ENCODE measurements around the gene CAPN9. TPM values are rescaled to one million over a fixed set of nuclear protein-coding genes. Genes with fewer than 3 reads are reported as not detected.
"Not testable (repeated sequence)": the region's sequence is repeated elsewhere in the genome, so short reads cannot be mapped to it uniquely, and the experiment has no call there.

Gene CAPN9
- total and polyA plus RNA-seq, 8 donors, result 0.84 to 5.0 (median 1.7) TPM

DNA sequence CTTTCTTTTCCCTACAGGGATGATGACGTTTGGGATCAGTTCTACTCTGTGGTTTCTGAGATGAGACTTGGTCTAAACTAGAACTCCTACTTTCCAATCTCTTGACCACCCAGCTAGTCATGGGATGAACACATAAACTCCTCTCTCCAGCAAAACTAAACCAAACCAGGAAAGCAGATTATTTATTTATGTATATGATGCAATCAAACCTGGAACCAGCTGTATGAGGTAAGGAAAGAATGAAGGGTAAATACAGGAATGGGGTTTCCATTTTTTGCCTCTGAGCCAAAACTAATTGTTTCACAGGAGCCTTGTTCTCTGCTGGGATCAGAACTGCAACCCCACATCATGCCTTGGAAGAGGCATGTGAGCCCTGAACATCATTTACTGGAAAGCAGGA, 29.9 kb upstream of the CAPN9 start:
- TF ChIP-seq, protein P1, sequence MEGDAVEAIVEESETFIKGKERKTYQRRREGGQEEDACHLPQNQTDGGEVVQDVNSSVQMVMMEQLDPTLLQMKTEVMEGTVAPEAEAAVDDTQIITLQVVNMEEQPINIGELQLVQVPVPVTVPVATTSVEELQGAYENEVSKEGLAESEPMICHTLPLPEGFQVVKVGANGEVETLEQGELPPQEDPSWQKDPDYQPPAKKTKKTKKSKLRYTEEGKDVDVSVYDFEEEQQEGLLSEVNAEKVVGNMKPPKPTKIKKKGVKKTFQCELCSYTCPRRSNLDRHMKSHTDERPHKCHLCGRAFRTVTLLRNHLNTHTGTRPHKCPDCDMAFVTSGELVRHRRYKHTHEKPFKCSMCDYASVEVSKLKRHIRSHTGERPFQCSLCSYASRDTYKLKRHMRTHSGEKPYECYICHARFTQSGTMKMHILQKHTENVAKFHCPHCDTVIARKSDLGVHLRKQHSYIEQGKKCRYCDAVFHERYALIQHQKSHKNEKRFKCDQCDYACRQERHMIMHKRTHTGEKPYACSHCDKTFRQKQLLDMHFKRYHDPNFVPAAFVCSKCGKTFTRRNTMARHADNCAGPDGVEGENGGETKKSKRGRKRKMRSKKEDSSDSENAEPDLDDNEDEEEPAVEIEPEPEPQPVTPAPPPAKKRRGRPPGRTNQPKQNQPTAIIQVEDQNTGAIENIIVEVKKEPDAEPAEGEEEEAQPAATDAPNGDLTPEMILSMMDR (IDR thresholded peaks at IDR 0.05), result no peak
- H3K9me3 ChIP-seq, result peaks cover 0 to 8% of the 10 kb centered on the region in 2 donors
- no peak overlapping the region for H3K4me3 ChIP-seq
- H3K4me1 ChIP-seq, result no peaks in the 10 kb centered on the region
- ATAC-seq (no peak), DNase-seq (no peak)
- no peak overlapping the region for H3K27ac ChIP-seq
- no peaks in the 10 kb centered on the region for H3K36me3 ChIP-seq
- intact Hi-C loops (cut with DNase I), result no loop called here
- peaks cover 0 to 14% of the 10 kb centered on the region in 2 donors for H3K27me3 ChIP-seq

DNA sequence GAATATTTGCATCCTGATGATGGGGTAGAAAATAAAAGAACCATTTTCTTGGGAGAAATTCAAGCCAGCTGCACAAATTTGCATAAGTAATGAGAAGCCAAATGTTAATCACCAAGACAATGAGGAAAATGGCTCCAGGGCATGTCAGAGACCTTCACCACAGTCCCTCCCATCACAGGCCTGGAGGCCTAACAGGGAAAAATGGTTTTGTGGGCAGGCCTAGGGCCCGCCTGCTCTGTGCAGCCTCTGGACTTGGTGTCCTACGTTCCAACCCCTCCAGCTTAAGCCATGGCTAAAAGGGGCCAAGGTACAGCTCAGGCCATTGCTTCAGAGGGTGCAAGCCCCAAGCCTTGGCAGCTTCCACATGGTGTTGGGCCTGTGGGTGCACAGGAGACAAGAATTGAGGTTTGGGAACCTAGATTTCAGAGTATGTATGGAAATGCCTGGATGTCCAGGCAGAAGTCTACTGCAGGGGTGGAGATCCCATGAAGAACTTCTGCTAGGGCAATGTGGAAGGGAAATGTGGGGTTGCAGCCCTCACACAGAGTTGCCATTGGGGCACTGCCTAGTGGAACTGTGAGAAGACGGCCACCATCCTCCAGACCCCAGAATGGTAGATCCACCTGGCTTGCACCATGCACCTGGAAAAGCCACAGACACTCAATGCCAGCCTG, 25.2 kb upstream of the CAPN9 start:
- H3K4me1 ChIP-seq; DNase-seq; ATAC-seq; H3K27ac ChIP-seq; H3K27me3 ChIP-seq; intact Hi-C loops (cut with DNase I); H3K4me3 ChIP-seq; H3K36me3 ChIP-seq: not testable (repeated sequence)
- peaks cover 0 to 14% of the 10 kb centered on the region in 2 donors for H3K9me3 ChIP-seq

DNA sequence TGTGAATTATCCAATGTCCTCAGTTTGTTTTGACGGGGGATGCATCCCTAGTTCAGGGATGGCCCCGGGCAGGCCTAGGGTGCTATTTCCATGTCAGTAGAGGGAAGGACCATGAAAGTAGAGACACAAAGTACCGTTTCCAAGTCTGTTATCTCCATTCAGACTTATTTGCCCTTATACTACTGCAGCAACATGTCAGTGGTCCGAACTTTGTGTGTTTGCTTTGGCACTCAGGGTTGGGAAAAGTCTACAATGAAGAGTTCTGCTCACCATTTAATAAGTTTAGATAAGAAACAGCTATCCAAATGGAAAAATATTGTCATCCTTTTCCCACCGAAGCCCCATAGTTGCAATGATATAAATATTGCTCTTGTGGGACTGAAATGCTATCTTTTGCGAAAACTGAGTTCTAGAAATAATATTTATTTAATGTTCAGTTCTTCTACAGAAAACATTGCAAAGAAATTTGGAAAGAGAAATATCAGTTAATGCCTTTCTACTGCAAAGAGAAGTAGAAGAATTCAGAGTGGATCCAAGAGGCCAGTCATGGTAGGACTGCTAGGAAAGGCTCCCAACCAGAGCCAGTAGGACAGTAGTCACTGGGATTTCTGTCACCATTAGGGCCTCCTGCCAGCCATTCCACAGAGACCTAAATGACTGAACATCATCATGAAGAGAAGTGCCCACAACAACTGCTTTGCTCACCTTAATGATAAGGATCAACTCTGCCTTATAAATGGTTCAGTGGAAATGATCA, 21.8 kb upstream of the CAPN9 start:
- Histone ChIP-seq H3K36me3 (no peaks in the 10 kb centered on the region), H3K4me1 (no peaks in the 10 kb centered on the region), H3K4me3 (no peak overlapping the region), H3K27ac (no peak overlapping the region), H3K27me3 (no peaks in the 10 kb centered on the region), H3K9me3 (peaks cover 0 to 14% of the 10 kb centered on the region in 2 donors)
- ATAC-seq, result no peak
- TF ChIP-seq, protein P1 (IDR thresholded peaks at IDR 0.05), result no peak
- intact Hi-C loops (cut with DNase I), result no loop called here
- no peak for DNase-seq

DNA sequence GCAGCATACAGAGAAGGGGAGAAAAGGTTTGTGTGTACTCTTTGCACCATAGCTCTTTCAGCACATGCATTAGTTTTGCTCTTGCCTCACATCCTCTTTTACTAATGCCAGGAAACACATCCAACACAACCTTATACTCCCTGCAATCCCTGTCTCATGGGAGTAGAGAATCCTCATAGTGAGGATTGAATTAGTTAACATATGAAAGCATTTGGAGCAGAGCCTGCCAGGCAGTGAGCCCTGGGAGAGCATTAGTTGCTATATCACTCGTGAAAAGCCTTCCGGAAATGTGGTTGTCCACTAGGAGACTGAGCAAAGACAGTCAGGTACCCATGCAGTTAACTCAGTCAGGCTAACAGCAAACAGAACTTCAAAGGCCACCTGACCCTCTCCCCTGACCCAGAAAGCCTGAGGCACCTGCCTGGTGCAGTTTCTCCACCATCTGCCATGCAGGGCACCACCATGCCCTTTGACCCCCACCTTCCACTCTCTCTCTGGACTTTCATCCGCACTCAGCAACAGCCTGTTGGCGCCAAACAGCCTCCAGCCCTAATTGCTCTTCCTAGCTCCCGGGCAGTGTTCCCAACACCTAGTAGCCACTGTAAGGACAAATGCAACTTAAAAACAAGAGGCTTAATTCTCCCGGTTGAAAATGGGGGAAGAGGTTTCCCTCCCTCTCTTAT, 18.3 kb upstream of the CAPN9 start:
- TF ChIP-seq, protein P1 (IDR thresholded peaks at IDR 0.05), result no peak
- H3K27me3 ChIP-seq, result no peaks in the 10 kb centered on the region
- H3K9me3 ChIP-seq, result no peaks in the 10 kb centered on the region
- intact Hi-C loops (cut with DNase I), result no loop called here
- no peak overlapping the region for H3K27ac ChIP-seq
- no peaks in the 10 kb centered on the region for H3K36me3 ChIP-seq
- H3K4me1 ChIP-seq, result no peaks in the 10 kb centered on the region
- peak in 1 of 4 donors; percentile 26 for DNase-seq
- H3K4me3 ChIP-seq, result no peak overlapping the region
- no peak for ATAC-seq

DNA sequence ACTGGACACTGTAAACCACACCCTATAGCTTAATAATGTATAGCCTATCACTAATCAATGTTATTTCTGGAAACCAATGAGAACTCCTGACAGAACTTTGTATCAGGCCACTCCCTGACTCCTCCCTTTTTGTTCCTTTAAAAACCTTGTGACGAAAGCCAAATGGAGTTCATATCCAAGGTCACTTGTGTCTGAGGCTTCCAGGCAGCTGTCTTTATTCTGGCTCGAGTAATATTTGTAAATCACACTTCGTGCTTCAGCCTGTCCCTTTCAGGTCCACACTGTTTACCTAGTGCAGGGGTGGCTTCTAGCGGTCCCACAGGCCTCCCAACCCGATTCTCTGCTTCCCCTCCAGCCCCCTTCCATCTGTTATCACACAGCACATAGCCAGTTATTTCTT, 16.2 kb upstream of the CAPN9 start:
- Histone ChIP-seq H3K9me3 (no peaks in the 10 kb centered on the region), H3K27ac (no peak overlapping the region), H3K27me3 (no peaks in the 10 kb centered on the region), H3K4me3 (no peak overlapping the region), H3K36me3 (no peaks in the 10 kb centered on the region), H3K4me1 (no peaks in the 10 kb centered on the region)
- ATAC-seq (no peak), DNase-seq (no peak)
- intact Hi-C loops (cut with DNase I), result no loop called here
- TF ChIP-seq, protein P1 (IDR thresholded peaks at IDR 0.05), result no peak

Data from left lung (tissue), 10 donors.